Central memory CD8-positive, alpha-beta T cell (primary cell): ENCODE results near the gene BMP10.

Experiments used
- ATAC-seq: fragments of 150-1000 bp; cut with Tn5 transposase; replicated peaks from 2 replicates; pipeline ENCODE4 v1.10.0; 2022; ENCODE audit warnings: mild to moderate bottlenecking, moderate FRiP score, moderate number of reproducible peaks; ENCODE audit not compliant: poor library complexity, severe bottlenecking; ENCODE audit errors: extremely low read depth
- DNase-seq, 2 donors: peaks; one replicate each; pipeline ENCODE4 v3.0.0; 2021; ENCODE audit warnings: low spot score in 2 of 2
- H3K27ac Mint-ChIP-seq: one replicate; pipeline ENCODE4 v1.8.0; 2022; ENCODE audit warnings: low read depth, mild to moderate bottlenecking, moderate library complexity, mixed read lengths
- H3K27me3 Mint-ChIP-seq: one replicate; pipeline ENCODE4 v1.8.0; 2022; ENCODE audit warnings: mixed read lengths
- H3K36me3 Mint-ChIP-seq: one replicate; pipeline ENCODE4 v1.8.0; 2022; ENCODE audit warnings: mild to moderate bottlenecking, moderate library complexity, mixed read lengths; ENCODE audit not compliant: insufficient read depth
- H3K4me1 Mint-ChIP-seq: one replicate; pipeline ENCODE4 v1.8.0; 2022; ENCODE audit warnings: mixed read lengths
- H3K4me3 Mint-ChIP-seq: one replicate; pipeline ENCODE4 v1.8.0; 2022; ENCODE audit warnings: mild to moderate bottlenecking, moderate library complexity, mixed read lengths
- H3K9me3 Mint-ChIP-seq: one replicate; pipeline ENCODE4 v1.8.0; 2022; ENCODE audit warnings: mixed read lengths

The BMP10 gene

DNA sequence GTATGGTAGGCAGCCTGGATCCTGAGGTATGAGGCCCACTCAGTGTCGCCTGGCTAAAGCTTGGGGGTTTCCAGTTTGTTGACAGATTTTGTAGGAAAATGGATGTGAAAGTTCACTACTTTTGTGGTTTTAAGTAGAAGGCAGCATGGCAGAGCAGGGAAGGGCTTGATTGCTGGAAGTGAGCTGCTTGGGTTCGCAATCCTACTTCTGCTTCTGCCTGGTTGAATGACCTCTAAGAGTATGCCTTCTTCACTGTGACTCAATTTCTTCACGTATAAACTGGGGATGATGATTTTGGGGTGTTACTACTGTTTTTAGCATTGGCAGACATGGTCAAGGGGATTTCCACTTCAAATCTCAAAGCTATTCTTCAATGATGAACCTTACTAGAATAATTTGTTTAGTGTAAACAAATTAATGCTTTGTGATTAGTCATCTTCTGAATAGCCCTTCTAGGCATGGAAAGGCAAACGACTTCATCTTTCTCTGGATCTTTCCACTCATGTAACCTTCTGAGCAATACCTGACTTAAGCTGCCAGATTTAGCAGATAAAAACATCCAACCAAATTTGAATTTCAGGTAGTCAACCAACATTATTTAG is 13.2 kb downstream of the BMP10 start:
- no peaks in the 10 kb centered on the region for H3K27me3 Mint-ChIP-seq
- H3K9me3 Mint-ChIP-seq: no peaks in the 10 kb centered on the region
- peak; percentile 46 for ATAC-seq
- H3K27ac Mint-ChIP-seq: no peak overlapping the region
- peaks cover 14% of the 10 kb centered on the region for H3K4me1 Mint-ChIP-seq
- H3K4me3 Mint-ChIP-seq: no peak overlapping the region
- no peaks in the 10 kb centered on the region for H3K36me3 Mint-ChIP-seq
- no peak for DNase-seq

DNA sequence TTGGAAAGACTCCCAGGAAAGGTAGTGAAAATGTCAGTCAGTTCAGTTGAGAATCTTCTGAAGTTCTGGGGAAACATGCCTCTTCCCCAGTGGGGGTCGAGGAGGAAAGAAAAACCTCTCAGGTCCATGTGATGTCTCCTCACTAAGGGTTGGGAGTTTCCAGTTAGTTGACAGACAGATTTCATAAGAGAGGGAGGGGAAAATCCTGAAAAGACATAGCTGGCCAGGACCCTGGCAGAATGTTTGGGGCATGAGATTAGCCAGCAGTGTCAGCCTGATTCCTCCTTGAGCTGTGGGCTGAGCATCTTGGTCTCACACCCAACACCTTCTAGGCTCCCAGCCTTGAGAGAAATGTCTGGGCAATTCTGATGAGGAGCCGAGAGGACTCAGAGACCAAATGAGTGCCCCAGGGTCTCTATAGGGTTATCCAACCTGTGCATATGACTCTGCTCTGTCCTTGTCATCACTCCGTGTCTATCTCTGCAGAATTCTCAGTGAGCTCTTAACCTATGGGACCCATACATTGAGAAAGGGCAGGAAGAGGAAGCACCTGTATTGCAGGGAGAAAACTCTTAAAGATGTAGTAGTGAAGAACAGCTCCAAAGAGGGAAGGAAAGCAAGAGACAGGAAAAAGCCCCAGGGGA is 13.9 kb downstream of the BMP10 start:
- Mint-ChIP-seq H3K27me3 (no peaks in the 10 kb centered on the region), H3K27ac (no peak overlapping the region), H3K4me1 (peaks cover 14% of the 10 kb centered on the region), H3K9me3 (no peaks in the 10 kb centered on the region), H3K4me3 (no peak overlapping the region), H3K36me3 (no peaks in the 10 kb centered on the region)
- DNase-seq (no peak), ATAC-seq (no peak)

DNA sequence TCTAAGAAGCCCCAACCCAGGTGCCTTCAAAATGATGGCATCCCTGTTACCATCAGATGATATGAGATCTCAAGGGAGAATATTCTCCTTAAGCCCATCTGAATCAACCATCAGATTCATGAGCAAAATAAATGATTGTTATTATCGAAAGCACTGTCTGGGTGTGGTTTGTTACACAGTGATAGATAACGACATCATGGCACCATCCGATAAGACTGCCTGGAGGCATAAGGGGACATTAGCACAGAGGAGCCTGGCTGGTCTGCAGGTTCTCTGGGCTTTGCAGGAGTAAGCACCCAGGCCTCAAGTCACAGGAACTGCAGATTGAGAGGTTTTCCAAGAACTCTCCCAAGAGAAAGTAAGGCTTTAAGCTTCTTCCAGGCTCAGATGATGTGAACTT is 15.6 kb downstream of the BMP10 start:
- DNase-seq: no peak
- Mint-ChIP-seq H3K27me3 (peaks cover 4% of the 10 kb centered on the region), H3K4me1 (peaks cover 14% of the 10 kb centered on the region), H3K36me3 (no peaks in the 10 kb centered on the region), H3K27ac (no peak overlapping the region), H3K9me3 (no peaks in the 10 kb centered on the region), H3K4me3 (no peak overlapping the region)
- no peak for ATAC-seq

DNA sequence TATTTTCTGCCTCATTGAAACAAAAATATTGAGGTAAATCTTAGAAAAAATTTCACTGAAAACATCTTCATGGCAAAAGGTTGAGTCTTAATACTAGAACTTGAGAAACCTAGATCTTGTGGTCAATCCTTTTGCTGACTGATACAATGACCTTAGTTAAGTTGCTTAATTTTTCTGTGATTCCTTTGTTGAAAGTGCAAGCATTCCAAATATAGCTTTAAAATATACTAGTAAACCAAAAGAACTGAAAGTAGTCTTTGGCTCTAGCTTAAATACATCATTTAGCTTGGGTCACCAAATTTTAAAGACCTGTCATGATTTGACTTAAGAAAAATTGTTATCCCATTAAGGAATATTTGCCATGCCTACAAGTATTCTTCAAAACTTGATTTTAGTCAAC is 16.7 kb downstream of the BMP10 start:
- Mint-ChIP-seq H3K4me3 (no peak overlapping the region), H3K27me3 (peaks cover 15% of the 10 kb centered on the region), H3K27ac (no peak overlapping the region), H3K4me1 (peaks cover 7% of the 10 kb centered on the region), H3K9me3 (no peaks in the 10 kb centered on the region), H3K36me3 (no peaks in the 10 kb centered on the region)
- DNase-seq (no peak), ATAC-seq (no peak)

DNA sequence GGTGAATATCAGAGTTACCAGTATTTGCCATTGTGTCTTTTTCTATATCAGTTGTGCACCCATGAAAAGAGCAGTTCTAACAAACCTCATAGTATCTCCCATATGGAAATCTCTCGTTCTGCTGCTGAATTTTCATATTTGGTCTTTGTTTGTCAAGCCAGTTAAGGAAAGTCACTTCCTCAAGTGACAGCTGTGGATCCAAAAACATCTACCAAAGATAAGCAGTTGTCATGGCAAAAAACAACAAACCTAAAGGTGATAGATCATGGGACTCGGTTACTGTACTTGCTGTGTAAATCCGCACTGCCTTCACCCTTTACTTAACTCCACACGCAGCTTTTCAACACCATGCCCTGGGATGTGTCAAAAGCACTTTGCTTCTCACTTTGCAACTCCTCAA is 17.3 kb downstream of the BMP10 start:
- H3K36me3 Mint-ChIP-seq: no peaks in the 10 kb centered on the region
- no peak for DNase-seq
- H3K4me3 Mint-ChIP-seq: no peak overlapping the region
- peaks cover 21% of the 10 kb centered on the region for H3K27me3 Mint-ChIP-seq
- no peaks in the 10 kb centered on the region for H3K9me3 Mint-ChIP-seq
- no peak for ATAC-seq
- H3K27ac Mint-ChIP-seq: no peak overlapping the region
- peaks cover 5% of the 10 kb centered on the region for H3K4me1 Mint-ChIP-seq

DNA sequence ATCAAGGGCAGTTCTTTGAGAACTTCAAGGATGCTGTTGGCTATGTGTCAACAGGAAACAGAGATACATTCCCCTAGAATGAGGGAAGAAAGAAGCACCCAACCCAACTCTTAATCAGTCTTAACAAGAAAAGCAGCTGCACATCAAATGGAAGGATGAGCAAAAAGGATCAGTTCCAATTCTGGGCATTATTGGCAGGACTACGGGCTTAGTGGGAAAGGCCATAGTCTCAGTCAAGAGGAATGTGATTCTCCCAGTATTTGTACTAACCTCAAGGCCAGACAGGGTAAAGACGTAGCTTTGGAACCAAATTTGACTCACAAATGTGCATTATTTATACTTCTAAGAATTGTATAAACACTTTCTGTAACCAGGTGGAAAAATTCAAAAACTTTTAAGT is 18.2 kb downstream of the BMP10 start:
- ATAC-seq: no peak
- no peak for DNase-seq
- no peaks in the 10 kb centered on the region for H3K4me1 Mint-ChIP-seq
- H3K27me3 Mint-ChIP-seq: peaks cover 29% of the 10 kb centered on the region
- H3K9me3 Mint-ChIP-seq: no peaks in the 10 kb centered on the region
- H3K27ac Mint-ChIP-seq: no peak overlapping the region
- no peaks in the 10 kb centered on the region for H3K36me3 Mint-ChIP-seq
- no peak overlapping the region for H3K4me3 Mint-ChIP-seq

DNA sequence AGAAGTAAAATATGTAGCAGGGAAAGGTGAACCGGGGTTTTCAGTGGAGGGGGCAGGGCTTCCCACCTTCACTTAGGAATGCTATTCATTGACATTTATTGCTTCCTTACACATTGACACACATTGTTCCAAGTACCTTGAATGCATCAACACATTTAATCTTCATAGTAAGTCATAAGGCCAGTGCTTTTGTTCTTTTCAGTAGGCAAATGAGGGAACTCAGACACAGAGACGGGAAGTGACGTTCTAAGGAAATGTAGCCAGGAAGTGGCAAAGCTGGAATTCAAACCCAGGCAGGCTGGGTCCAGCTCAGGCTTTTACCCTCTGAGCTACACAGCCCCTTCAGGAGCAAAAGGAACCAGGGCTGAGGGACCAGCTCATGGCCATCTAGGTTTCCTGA is 20.7 kb downstream of the BMP10 start:
- no peaks in the 10 kb centered on the region for H3K4me1 Mint-ChIP-seq
- peaks cover 49% of the 10 kb centered on the region for H3K27me3 Mint-ChIP-seq

DNA sequence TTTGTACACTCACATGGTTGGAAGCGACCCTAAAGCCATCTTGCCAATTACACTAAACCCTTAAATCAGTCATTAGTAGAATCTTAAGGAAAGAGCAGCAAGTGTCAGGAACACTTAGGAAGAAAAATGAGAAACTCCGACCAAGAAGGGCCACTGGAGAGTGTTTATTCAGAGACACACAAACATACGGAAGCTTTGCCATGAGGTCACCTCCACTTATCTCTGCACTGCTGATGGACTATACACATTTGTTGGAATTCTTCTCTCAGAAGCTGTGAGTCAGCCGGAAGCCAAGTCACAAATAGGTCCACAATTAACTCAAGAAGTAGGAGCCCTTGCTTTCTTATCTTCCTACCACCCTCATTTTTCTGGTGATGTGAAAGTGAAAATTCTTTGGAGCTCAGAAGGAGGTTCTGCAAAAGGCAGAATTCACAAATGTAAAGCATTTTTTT is 21.6 kb downstream of the BMP10 start:
- Mint-ChIP-seq H3K4me1 (no peaks in the 10 kb centered on the region), H3K27me3 (peaks cover 49% of the 10 kb centered on the region), H3K4me3 (no peak overlapping the region), H3K36me3 (no peaks in the 10 kb centered on the region), H3K9me3 (no peaks in the 10 kb centered on the region), H3K27ac (no peak overlapping the region)
- no peak for DNase-seq
- ATAC-seq: no peak

More for the DNA sequence above, 20.7 kb downstream of the BMP10 start:
- H3K9me3 Mint-ChIP-seq: no peaks in the 10 kb centered on the region
- DNase-seq (no peak), ATAC-seq (no peak)
- no peaks in the 10 kb centered on the region for H3K36me3 Mint-ChIP-seq
- no peak overlapping the region for H3K27ac Mint-ChIP-seq
- no peak overlapping the region for H3K4me3 Mint-ChIP-seq

DNA sequence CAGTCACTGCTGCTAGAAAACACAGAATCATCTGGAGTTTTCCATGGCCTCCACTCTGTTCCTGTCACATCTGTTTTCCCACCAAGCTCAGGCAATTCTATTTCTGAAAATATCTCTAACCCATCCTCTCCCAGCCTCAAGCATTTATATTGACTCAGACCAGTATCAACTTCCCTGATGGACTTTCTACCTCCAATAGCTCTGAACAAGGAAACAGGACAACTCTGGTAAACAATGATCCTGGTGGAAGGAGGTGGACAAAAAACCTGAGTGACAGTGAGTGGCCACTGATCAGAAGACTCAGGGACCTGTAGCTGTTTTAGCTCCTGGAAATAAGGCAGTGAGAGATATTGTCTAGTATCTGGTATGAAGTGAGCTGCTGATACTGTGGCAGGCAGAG is 23.4 kb downstream of the BMP10 start:
- Mint-ChIP-seq H3K9me3 (no peaks in the 10 kb centered on the region), H3K27ac (no peak overlapping the region), H3K27me3 (peaks cover 49% of the 10 kb centered on the region), H3K36me3 (no peaks in the 10 kb centered on the region), H3K4me1 (no peaks in the 10 kb centered on the region), H3K4me3 (no peak overlapping the region)
- no peak for DNase-seq
- no peak for ATAC-seq

DNA sequence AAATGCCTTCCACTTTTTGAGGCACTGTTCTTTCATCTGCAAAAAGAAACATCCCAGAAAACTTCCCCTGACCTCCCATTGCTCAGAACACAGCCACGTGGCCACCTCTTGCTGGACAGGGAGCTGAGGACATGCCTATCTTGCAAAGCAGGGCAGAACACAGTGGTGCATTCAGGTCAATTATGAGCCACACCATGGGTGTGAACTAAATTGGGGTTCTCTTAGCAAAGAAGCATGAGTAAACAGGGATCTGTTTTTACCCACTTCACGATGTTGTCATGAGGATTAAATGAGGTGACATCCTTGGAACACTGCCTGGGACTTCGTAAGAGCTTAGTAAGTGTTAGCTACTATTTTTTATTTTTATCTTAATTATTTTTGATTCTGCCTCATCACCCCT is 25.1 kb downstream of the BMP10 start:
- Mint-ChIP-seq H3K27ac (no peak overlapping the region), H3K4me3 (no peak overlapping the region), H3K36me3 (no peaks in the 10 kb centered on the region), H3K4me1 (no peaks in the 10 kb centered on the region), H3K9me3 (no peaks in the 10 kb centered on the region), H3K27me3 (peaks cover 49% of the 10 kb centered on the region)
- no peak for DNase-seq
- no peak for ATAC-seq

DNA sequence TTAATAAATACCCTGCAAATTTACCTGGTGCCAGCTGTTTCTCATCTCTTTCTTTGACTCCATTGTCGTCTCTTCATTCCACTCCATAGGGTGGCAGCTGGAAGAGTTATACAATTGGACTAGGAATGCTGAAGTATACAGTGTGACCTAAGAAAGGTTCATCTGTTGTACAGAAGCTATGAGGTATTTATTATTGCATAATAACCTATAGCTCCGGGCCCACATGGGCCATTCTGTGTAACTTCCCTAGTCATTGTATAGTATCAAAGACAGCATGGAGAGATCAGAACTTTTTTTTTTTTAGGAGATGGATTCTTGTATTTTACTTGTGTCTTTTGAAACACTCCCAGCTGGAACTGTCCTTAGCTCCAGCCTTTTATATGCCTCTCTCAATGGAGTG is 26.2 kb downstream of the BMP10 start:
- H3K27ac Mint-ChIP-seq: no peak overlapping the region
- no peaks in the 10 kb centered on the region for H3K36me3 Mint-ChIP-seq
- peaks cover 40% of the 10 kb centered on the region for H3K27me3 Mint-ChIP-seq
- no peaks in the 10 kb centered on the region for H3K9me3 Mint-ChIP-seq
- no peak overlapping the region for H3K4me3 Mint-ChIP-seq
- ATAC-seq (no peak), DNase-seq (no peak)
- H3K4me1 Mint-ChIP-seq: no peaks in the 10 kb centered on the region

DNA sequence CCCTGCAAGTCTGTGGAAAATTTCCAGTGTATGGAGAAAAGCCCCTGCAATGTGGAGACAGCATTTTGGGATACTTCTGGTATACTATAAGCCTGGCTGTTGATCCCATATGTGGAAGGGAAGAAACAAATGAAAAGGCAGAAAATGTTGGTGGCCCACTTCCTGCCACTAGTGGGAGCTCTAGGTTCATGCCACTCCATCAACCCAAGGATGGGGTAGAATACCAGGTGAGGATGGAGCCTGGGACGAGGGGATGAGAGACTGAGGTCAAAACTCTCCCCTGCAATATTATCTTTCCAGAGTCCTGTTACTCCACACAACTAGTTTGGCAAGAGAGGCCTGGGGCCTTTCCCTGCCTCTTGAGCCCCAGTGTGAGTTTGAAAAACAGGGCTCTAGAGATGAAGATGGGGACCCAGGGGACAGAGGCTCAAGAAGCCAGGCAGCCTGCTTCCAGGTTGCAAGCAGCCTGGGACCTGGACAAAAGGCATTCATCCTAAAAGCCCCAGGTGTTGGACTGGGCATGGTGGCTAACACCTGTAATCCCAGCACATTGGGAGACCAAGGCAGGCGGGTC is 31.9 kb downstream of the BMP10 start:
- H3K4me3 Mint-ChIP-seq: no peak overlapping the region
- H3K27me3 Mint-ChIP-seq: no peaks in the 10 kb centered on the region
- H3K4me1 Mint-ChIP-seq: peaks cover 10% of the 10 kb centered on the region
- no peak for ATAC-seq
- no peak overlapping the region for H3K27ac Mint-ChIP-seq
- H3K9me3 Mint-ChIP-seq: no peaks in the 10 kb centered on the region
- DNase-seq: no peak
- H3K36me3 Mint-ChIP-seq: no peaks in the 10 kb centered on the region

DNA sequence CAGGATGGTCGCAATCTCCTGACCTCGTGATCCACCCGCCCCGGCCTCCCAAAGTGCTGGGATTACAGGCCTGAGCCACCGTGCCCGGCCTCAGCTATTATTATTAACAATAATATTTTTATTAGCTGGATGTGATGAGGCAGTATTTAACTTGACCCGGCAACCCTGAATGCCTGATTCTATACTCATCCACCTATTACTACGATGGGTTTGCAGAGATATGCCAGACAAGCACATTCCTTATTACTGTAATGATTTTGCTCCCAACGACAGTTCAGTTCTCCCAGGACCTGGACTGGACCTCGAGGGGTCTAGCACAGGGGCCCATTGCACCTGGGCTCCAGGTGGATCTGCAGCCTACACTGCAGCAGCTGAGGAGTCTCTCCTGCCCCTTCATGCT is 32.6 kb downstream of the BMP10 start:
- no peaks in the 10 kb centered on the region for H3K27me3 Mint-ChIP-seq

More for the DNA sequence above, 32.6 kb downstream of the BMP10 start:
- Mint-ChIP-seq H3K9me3 (no peaks in the 10 kb centered on the region), H3K27ac (no peak overlapping the region), H3K4me1 (peaks cover 10% of the 10 kb centered on the region), H3K4me3 (no peak overlapping the region), H3K36me3 (no peaks in the 10 kb centered on the region)
- ATAC-seq: no peak
- no peak for DNase-seq
